K562 treated with DMSO at 1 percent for 24 hours (cell line): ENCODE measurements around the gene IL6ST. TPM values are rescaled to one million over a fixed set of nuclear protein-coding genes. Genes with fewer than 3 reads are reported as not detected.

Source experiments
- total RNA-seq: library from RNA; unstranded; fragments of 300-600 nt; gene quantifications from 2 replicates; pipeline ENCODE4 v1.2.3, GENCODE V29; 2022; ENCODE audit warnings: low read depth; ENCODE audit not compliant: insufficient read depth

IL6ST gene
- total RNA-seq = 6.2 and 8.2 TPM in 2 replicates

GRCh38 chr5:55994495-55994997 lies at the start of gene IL6ST:
Gene IL6ST (minus strand): TSS chr5:55994963. CDS start chr5:55976278, 18,685 bp downstream.

Other genes with a start within 250 kb of the IL6ST start
- not detected in 2 replicates for gene IL31RA, start 143.6 kb downstream of the IL6ST start, total RNA-seq
- gene ANKRD55, start 238.4 kb upstream of the IL6ST start, total RNA-seq = 4.5 and 4.9 TPM in 2 replicates